Measurements from ENCODE around the gene FYN. TPM values are rescaled to one million over a fixed set of nuclear protein-coding genes. Genes with fewer than 3 reads are reported as not detected.

The FYN gene
- total and polyA plus RNA-seq, 9 of the 15 experiments (the other 6 are each of a cell fraction or from before 2014, with no cell fraction given): 2.9 to 22.1 (median 11.4) TPM

DNA sequence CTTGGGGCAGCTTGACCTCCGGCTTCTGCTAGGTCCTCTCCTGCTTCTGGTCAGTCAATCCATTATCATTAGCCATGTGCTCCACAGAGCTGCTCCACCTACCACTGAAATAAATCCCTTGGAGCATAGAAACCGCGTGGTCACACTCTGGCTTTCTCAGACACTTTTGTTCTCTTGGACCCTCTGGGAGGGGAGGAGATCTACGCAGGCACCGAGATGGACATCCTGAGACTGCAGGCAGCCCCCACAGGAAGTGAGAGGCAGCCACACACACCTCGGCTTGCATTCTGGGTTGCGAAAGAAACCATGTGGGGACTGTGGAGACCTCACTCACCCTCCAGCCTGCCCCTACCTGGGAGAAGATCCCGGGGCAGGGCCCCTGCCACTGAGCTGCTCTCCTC is 79.5 kb downstream of the FYN start (continued):
- no peak for TF ChIP-seq SAFB2 (IDR thresholded peaks at IDR 0.05; ENCODE audit: borderline replicate concordance, low read depth, low read length, severe bottlenecking)
- TF ChIP-seq ZNF41 (CRISPR knock-in tag; conservative IDR thresholded peaks at IDR 0.05): no peak
- TF ChIP-seq POU5F1 (IDR thresholded peaks at IDR 0.05; ENCODE audit: borderline replicate concordance, low read depth, low read length, partially characterized antibody): no peak
- TF ChIP-seq, protein P1, sequence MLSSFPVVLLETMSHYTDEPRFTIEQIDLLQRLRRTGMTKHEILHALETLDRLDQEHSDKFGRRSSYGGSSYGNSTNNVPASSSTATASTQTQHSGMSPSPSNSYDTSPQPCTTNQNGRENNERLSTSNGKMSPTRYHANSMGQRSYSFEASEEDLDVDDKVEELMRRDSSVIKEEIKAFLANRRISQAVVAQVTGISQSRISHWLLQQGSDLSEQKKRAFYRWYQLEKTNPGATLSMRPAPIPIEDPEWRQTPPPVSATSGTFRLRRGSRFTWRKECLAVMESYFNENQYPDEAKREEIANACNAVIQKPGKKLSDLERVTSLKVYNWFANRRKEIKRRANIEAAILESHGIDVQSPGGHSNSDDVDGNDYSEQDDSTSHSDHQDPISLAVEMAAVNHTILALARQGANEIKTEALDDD (IDR thresholded peaks at IDR 0.05): no peak
- TF ChIP-seq HMGN3 (IDR thresholded peaks at IDR 0.05; ENCODE audit: borderline replicate concordance, extremely low read depth, insufficient read length, low read depth, low read length): no peak
- TF ChIP-seq ZNF780A (CRISPR knock-in tag; IDR thresholded peaks at IDR 0.05): no peak
- no peak for TF ChIP-seq NFYB (IDR thresholded peaks at IDR 0.05; ENCODE audit: extremely low read depth, insufficient read length)
- TF ChIP-seq ZNF354B (CRISPR knock-in tag; IDR thresholded peaks at IDR 0.05): no peak
- TF ChIP-seq EP300 (IDR thresholded peaks at IDR 0.05; ENCODE audit: low read length): no peak
- TF ChIP-seq, protein P2, sequence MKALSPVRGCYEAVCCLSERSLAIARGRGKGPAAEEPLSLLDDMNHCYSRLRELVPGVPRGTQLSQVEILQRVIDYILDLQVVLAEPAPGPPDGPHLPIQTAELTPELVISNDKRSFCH (CRISPR knock-in tag; IDR thresholded peaks at IDR 0.05): no peak
- TF ChIP-seq, protein P2 (tag; IDR thresholded peaks at IDR 0.05): 0 out of 2 replicates have a peak, but pooled peaks have one; percentile 18
- peak; percentile 94 for TF ChIP-seq CEBPB (tag; IDR thresholded peaks at IDR 0.05)
- TF ChIP-seq BACH1 (tag; IDR thresholded peaks at IDR 0.05): 0 out of 2 replicates have a peak, but pooled peaks have one; percentile 10
- no peak for TF ChIP-seq KAT2B (IDR thresholded peaks at IDR 0.05; ENCODE audit: low read depth, low read length)
- TF ChIP-seq SRSF9 (IDR thresholded peaks at IDR 0.05; ENCODE audit: borderline replicate concordance, low read depth, low read length): no peak
- TF ChIP-seq, protein P3, sequence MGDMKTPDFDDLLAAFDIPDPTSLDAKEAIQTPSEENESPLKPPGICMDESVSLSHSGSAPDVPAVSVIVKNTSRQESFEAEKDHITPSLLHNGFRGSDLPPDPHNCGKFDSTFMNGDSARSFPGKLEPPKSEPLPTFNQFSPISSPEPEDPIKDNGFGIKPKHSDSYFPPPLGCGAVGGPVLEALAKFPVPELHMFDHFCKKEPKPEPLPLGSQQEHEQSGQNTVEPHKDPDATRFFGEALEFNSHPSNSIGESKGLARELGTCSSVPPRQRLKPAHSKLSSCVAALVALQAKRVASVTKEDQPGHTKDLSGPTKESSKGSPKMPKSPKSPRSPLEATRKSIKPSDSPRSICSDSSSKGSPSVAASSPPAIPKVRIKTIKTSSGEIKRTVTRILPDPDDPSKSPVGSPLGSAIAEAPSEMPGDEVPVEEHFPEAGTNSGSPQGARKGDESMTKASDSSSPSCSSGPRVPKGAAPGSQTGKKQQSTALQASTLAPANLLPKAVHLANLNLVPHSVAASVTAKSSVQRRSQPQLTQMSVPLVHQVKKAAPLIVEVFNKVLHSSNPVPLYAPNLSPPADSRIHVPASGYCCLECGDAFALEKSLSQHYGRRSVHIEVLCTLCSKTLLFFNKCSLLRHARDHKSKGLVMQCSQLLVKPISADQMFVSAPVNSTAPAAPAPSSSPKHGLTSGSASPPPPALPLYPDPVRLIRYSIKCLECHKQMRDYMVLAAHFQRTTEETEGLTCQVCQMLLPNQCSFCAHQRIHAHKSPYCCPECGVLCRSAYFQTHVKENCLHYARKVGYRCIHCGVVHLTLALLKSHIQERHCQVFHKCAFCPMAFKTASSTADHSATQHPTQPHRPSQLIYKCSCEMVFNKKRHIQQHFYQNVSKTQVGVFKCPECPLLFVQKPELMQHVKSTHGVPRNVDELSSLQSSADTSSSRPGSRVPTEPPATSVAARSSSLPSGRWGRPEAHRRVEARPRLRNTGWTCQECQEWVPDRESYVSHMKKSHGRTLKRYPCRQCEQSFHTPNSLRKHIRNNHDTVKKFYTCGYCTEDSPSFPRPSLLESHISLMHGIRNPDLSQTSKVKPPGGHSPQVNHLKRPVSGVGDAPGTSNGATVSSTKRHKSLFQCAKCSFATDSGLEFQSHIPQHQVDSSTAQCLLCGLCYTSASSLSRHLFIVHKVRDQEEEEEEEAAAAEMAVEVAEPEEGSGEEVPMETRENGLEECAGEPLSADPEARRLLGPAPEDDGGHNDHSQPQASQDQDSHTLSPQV (IDR thresholded peaks at IDR 0.05): peak; percentile 58; the same call in 1 of the 2 replicates
- TF ChIP-seq POLR2A (conservative IDR thresholded peaks at IDR 0.05): peak; percentile 45; the same call in 1 of the 2 replicates
- TF ChIP-seq NRF1 (conservative IDR thresholded peaks at IDR 0.05 in 1 of 2, IDR thresholded peaks at IDR 0.05 in 1 of 2): 0 out of 4 replicates have a peak, but pooled peaks of 1 of the 2 experiments have one; percentile 10
- TF ChIP-seq, protein P4, sequence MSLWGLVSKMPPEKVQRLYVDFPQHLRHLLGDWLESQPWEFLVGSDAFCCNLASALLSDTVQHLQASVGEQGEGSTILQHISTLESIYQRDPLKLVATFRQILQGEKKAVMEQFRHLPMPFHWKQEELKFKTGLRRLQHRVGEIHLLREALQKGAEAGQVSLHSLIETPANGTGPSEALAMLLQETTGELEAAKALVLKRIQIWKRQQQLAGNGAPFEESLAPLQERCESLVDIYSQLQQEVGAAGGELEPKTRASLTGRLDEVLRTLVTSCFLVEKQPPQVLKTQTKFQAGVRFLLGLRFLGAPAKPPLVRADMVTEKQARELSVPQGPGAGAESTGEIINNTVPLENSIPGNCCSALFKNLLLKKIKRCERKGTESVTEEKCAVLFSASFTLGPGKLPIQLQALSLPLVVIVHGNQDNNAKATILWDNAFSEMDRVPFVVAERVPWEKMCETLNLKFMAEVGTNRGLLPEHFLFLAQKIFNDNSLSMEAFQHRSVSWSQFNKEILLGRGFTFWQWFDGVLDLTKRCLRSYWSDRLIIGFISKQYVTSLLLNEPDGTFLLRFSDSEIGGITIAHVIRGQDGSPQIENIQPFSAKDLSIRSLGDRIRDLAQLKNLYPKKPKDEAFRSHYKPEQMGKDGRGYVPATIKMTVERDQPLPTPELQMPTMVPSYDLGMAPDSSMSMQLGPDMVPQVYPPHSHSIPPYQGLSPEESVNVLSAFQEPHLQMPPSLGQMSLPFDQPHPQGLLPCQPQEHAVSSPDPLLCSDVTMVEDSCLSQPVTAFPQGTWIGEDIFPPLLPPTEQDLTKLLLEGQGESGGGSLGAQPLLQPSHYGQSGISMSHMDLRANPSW (CRISPR knock-in tag; IDR thresholded peaks at IDR 0.05): no peak
- no peak for TF ChIP-seq CBX8 (IDR thresholded peaks at IDR 0.05; ENCODE audit: borderline replicate concordance, extremely low read depth, low read depth, low read length, poor library complexity, severe bottlenecking)
- no peak for TF ChIP-seq ARNT (IDR thresholded peaks at IDR 0.05)

All from K562 (cell line).